Upper lobe of left lung (tissue), 4 donors: Measurements from ENCODE around the gene TBC1D5.

ENCODE experiments used
- POLR2AphosphoS5 ChIP-seq, 2 donors: sonication (generic); formaldehyde crosslinking; IDR thresholded peaks; one replicate each; pipeline ENCODE4 v1.5.1; 2017; ENCODE audit warnings: antibody characterized with exemption in 2 of 2
- TF ChIP-seq, protein P1 (sequence below), 6 experiments: fragments of 450-650 bp in 4 of 6; fragments of 200-600 bp in 2 of 6; sonication (generic) in 2 of 6; IDR thresholded peaks; one replicate each; pipeline ENCODE4 v1.5.1; 2016 to 2019; ENCODE audit warnings: antibody characterized with exemption in 6 of 6

- TF ChIP-seq, protein P1, sequence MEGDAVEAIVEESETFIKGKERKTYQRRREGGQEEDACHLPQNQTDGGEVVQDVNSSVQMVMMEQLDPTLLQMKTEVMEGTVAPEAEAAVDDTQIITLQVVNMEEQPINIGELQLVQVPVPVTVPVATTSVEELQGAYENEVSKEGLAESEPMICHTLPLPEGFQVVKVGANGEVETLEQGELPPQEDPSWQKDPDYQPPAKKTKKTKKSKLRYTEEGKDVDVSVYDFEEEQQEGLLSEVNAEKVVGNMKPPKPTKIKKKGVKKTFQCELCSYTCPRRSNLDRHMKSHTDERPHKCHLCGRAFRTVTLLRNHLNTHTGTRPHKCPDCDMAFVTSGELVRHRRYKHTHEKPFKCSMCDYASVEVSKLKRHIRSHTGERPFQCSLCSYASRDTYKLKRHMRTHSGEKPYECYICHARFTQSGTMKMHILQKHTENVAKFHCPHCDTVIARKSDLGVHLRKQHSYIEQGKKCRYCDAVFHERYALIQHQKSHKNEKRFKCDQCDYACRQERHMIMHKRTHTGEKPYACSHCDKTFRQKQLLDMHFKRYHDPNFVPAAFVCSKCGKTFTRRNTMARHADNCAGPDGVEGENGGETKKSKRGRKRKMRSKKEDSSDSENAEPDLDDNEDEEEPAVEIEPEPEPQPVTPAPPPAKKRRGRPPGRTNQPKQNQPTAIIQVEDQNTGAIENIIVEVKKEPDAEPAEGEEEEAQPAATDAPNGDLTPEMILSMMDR (IDR thresholded peaks at IDR 0.05), result no peak
- TF ChIP-seq POLR2AphosphoS5 (IDR thresholded peaks at IDR 0.05), result no peak
Observed at GRCh38 chr3:17302774-17303173, 439.7 kb downstream of the TBC1D5 start.
